Spleen (tissue), 11 donors: ENCODE data around the gene PNPLA2. TPM values are rescaled to one million over a fixed set of nuclear protein-coding genes. Genes with fewer than 3 reads are reported as not detected.

Experiments used
- DNase-seq: peaks from one replicate; pipeline ENCODE4 v3.0.0-alpha.2; 2020
- H3K27ac ChIP-seq, 8 donors: fragments of 200-600 bp; sonication (generic) in 7 of 8; 1 replicate in 4 of 8; 2 replicates in 4 of 8; pipeline versions ENCODE4 v1.5.0 to v1.8.0; 2016 to 2021; ENCODE audit warnings: inconsistent platforms in 4 of 8, mild to moderate bottlenecking in 4 of 8, moderate library complexity in 1 of 8
- H3K27me3 ChIP-seq, 7 donors: fragments of 200-600 bp; sonication (generic) in 6 of 7; replicated peaks in 1 of 7; 1 replicate in 4 of 7; 2 replicates in 3 of 7; pipeline versions ENCODE4 v1.5.0 to v1.8.0; 2016 to 2021; ENCODE audit warnings: inconsistent platforms in 3 of 7, mild to moderate bottlenecking in 1 of 7
- H3K36me3 ChIP-seq, 6 donors: fragments of 200-600 bp; sonication (generic) in 5 of 6; 1 replicate in 4 of 6; 2 replicates in 2 of 6; pipeline versions ENCODE4 v1.5.0 to v1.8.0; 2016 to 2021; ENCODE audit warnings: inconsistent platforms in 2 of 6
- H3K4me1 ChIP-seq, 6 donors: fragments of 200-600 bp; sonication (generic) in 5 of 6; 1 replicate in 3 of 6; 2 replicates in 3 of 6; pipeline versions ENCODE4 v1.5.0 to v1.8.0; 2016 to 2021; ENCODE audit warnings: inconsistent platforms in 3 of 6
- H3K4me3 ChIP-seq, 8 donors: fragments of 200-600 bp; sonication (generic) in 7 of 8; 1 replicate in 4 of 8; 2 replicates in 4 of 8; pipeline versions ENCODE4 v1.5.0 to v1.8.0; 2016 to 2021; ENCODE audit warnings: inconsistent platforms in 4 of 8, mild to moderate bottlenecking in 4 of 8, moderate library complexity in 2 of 8
- H3K9me3 ChIP-seq, 8 donors: fragments of 200-600 bp; sonication (generic) in 7 of 8; 1 replicate in 4 of 8; 2 replicates in 4 of 8; pipeline versions ENCODE4 v1.5.0 to v1.8.0; 2016 to 2021; ENCODE audit warnings: inconsistent platforms in 4 of 8
- CTCF ChIP-seq, 11 experiments: fragments of 200-600 bp in 7 of 11; fragments of 450-650 bp in 4 of 11; sonication (generic) in 4 of 11; IDR thresholded peaks in 8 of 11; conservative IDR thresholded peaks in 3 of 11; 1 replicate in 7 of 11; 2 replicates in 4 of 11; pipeline versions ENCODE4 v1.4.0 to v1.8.0; 2016 to 2021; ENCODE audit warnings: antibody characterized with exemption in 11 of 11, inconsistent platforms in 4 of 11, mild to moderate bottlenecking in 1 of 11
- POLR2A ChIP-seq, 3 donors: fragments of 450-650 bp; IDR thresholded peaks; one replicate each; pipeline ENCODE4 v1.5.1; 2017; ENCODE audit warnings: antibody characterized with exemption in 3 of 3, mild to moderate bottlenecking in 1 of 3
- POLR2AphosphoS5 ChIP-seq, 3 donors: sonication (generic); formaldehyde crosslinking; IDR thresholded peaks; one replicate each; pipeline ENCODE4 v1.5.1; 2017; ENCODE audit warnings: antibody characterized with exemption in 3 of 3
- WGBS, 5 donors: extraction: QIAGEN DNeasy Blood & Tissue Kit in 3 of 5; methylation state at CpG; one replicate each; pipeline versions ENCODE4 v1.1.5 to v1.1.7; 2013 to 2018; 5-methylcytosine and 5-hydroxymethylcytosine counted together
- intact Hi-C: fragments of 100-400 bp; cut with DNase I; formaldehyde crosslinking; loops from one replicate; pipeline ENCODE4 v1.15.0; 2023; ENCODE audit warnings: low total_unique reads
- polyA plus RNA-seq, 3 donors: library from polyadenylated mRNA; stranded (reverse); fragments of 200-250 nt; gene quantifications; one replicate each; pipeline ENCODE4 v1.2.1, GENCODE V29; 2013
- total RNA-seq, 7 donors: library from RNA; depleted of rRNA in 3 of 7; stranded (reverse); fragments of >200 nt in 3 of 7; fragmentation: NEBNext Ultra II Directional in 4 of 7; extraction: Animal tissue kit (Norgen Biotek cat#: 25700) in 4 of 7; gene quantifications; one replicate each; pipeline versions ENCODE4 v1.1.0 to v1.2.1, GENCODE V29; 2016 to 2021
- donor health status: healthy with polysubstance abuse.
- donor health status: DM: no; HTN: no; CAD: no; lungs with moderate emphysema.
- donor health status: DM: no; HTN: no; CAD: no.
- donor health status: Bipolar disorder and iron deficiency.
- donor health status: healthy.
- donor health status: DM: no; HTN: no; CAD: no.
- donor health status: DM: yes; HTN: yes; CAD: no.

The PNPLA2 gene
- total and polyA plus RNA-seq, 10 donors: 46.3 to 131 (median 107) TPM

- 1% methylated on average over 47 to 96 of the region's 96 CpGs for WGBS, 5 donors
- no peaks in the 10 kb centered on the region for H3K27me3 ChIP-seq
- H3K4me1 ChIP-seq: peaks cover 16 to 54% (median 43%) of the 10 kb centered on the region in 6 donors
- no peaks in the 10 kb centered on the region for H3K9me3 ChIP-seq
- peak; percentile 90 to 94 (median 93) for TF ChIP-seq POLR2AphosphoS5 (IDR thresholded peaks at IDR 0.05)
- TF ChIP-seq POLR2A (IDR thresholded peaks at IDR 0.05): peak; percentile 51 to 83 (median 62)
- TF ChIP-seq CTCF (IDR thresholded peaks at IDR 0.05 in 8 of 11, conservative IDR thresholded peaks at IDR 0.05 in 3 of 11): peak in 10 of 11 experiments; percentile 19 to 63 (median 52)
- peak overlapping the region; percentile 74 to 100 (median 98) for H3K27ac ChIP-seq
- intact Hi-C loops: no loop called here
- peak overlapping the region; percentile 58 to 97 (median 84) for H3K4me3 ChIP-seq
- H3K36me3 ChIP-seq: peaks cover 0 to 47% (median 24%) of the 10 kb centered on the region in 6 donors
- peak; percentile 98 for DNase-seq
These were observed 616 bp downstream of the PNPLA2 start for GRCh38 chr11:819129-819931.

- Histone ChIP-seq H3K36me3 (peaks cover 0 to 47% (median 32%) of the 10 kb centered on the region in 6 donors), H3K27ac (peak overlapping the region; percentile 74 to 100 (median 98)), H3K4me1 (peaks cover 16 to 61% (median 44%) of the 10 kb centered on the region in 6 donors), H3K9me3 (no peaks in the 10 kb centered on the region), H3K27me3 (no peaks in the 10 kb centered on the region), H3K4me3 (peak overlapping the region; percentile 58 to 97 (median 84))
- 2 to 5% (median 3%) methylated on average over 31 to 47 of the region's 47 CpGs for WGBS, 5 donors
- DNase-seq: peak; percentile 99
- TF ChIP-seq CTCF (IDR thresholded peaks at IDR 0.05 in 8 of 11, conservative IDR thresholded peaks at IDR 0.05 in 3 of 11) (no peak), POLR2AphosphoS5 (IDR thresholded peaks at IDR 0.05) (peak; percentile 5 to 76 (median 46))
- intact Hi-C loops: no loop called here
These were observed 1.4 kb downstream of the PNPLA2 start for GRCh38 chr11:819943-820649.

GRCh38 chr11:820655-821511, 2.2 kb downstream of the PNPLA2 start:
- Histone ChIP-seq H3K4me1 (peaks cover 16 to 69% (median 48%) of the 10 kb centered on the region in 6 donors), H3K9me3 (no peaks in the 10 kb centered on the region), H3K27me3 (no peaks in the 10 kb centered on the region), H3K4me3 (peak overlapping the region; percentile 58 to 97 (median 84)), H3K27ac (peak overlapping the region; percentile 35 to 100 (median 98)), H3K36me3 (peaks cover 0 to 48% (median 34%) of the 10 kb centered on the region in 6 donors)
- intact Hi-C loops: no loop called here
- TF ChIP-seq POLR2AphosphoS5 (IDR thresholded peaks at IDR 0.05): peak; percentile 31 to 74 (median 71)
- TF ChIP-seq CTCF (IDR thresholded peaks at IDR 0.05 in 8 of 11, conservative IDR thresholded peaks at IDR 0.05 in 3 of 11): no peak
- WGBS, 5 donors: 45 to 67% (median 55%) methylated on average over 9 to 11 of the region's 11 CpGs
- DNase-seq: peak; percentile 88
